Measurements from ENCODE around the gene ACSL4.

ACSL4 gene

DNA sequence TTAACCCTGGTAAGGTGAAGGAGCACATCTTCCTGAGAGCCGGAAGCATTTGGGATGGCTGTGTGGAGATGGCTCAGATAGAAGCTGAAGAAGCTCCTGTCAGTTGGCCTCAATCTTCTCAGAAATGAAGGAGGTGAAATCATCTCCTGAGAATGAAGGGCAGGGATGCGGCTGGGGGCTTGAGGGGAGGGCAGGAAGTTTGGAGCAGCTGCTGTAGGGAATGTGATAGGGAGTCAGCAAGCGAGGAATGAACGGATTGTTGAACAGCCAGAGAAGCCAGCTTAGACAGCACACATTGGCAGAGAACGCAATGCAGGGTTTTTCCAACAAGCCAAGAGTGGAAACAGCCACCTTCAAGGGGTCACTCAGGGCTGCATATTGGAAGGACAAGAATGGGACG is 118.1 kb downstream of the ACSL4 start:
- DNase-seq: no peak

GRCh38 chrX:109601486-109601885 is 131.6 kb downstream of the ACSL4 start:
- no peak for DNase-seq

DNA sequence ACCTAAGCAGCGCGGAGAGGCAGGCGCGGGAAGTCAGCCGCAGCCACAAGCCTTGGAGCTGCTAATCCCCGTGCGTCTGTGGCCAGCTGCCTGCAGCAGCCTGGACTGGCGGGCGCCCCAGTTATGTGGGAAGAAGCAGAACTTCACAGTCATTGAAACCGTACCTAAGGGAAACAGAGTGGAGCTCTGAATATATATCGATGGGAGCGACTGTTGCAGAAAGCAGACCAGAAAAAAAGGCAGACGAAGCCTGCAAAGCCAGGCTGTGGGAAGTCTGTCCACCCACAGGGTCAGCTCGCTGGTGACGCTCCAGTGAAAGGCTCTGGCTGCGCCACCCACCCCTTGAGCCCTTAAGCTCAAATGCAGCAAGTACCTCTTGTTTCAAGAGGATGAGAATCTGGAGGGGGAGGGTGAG is 132.8 kb downstream of the ACSL4 start:
- DNase-seq: peak in 12 of 56 donors; percentile 0 to 23 (median 1)

- no peak for DNase-seq
Measured at GRCh38 chrX:109596015-109596414, 137.0 kb downstream of the ACSL4 start.
